Vagina (tissue), 2 donors: ENCODE measurements around the gene PASK. TPM values are rescaled to one million over a fixed set of nuclear protein-coding genes. Genes with fewer than 3 reads are reported as not detected.

Experiments
- DNase-seq, 2 donors: peaks; one replicate each; pipeline ENCODE4 v3.0.0-alpha.2; 2017; ENCODE audit errors: extremely low spot score in 2 of 2
- H3K27ac ChIP-seq: fragments of 200-600 bp; sonication (generic); one replicate; pipeline ENCODE4 v1.5.1; 2019
- H3K27me3 ChIP-seq: fragments of 200-600 bp; sonication (generic); one replicate; pipeline ENCODE4 v1.5.1; 2019
- H3K36me3 ChIP-seq, 2 donors: fragments of 200-600 bp; sonication (generic); one replicate each; pipeline ENCODE4 v1.5.1; 2017 to 2019
- H3K4me1 ChIP-seq: fragments of 200-600 bp; sonication (generic); one replicate; pipeline ENCODE4 v1.5.1; 2019
- H3K4me3 ChIP-seq, 2 donors: fragments of 200-600 bp; sonication (generic); 1 replicate in 1 of 2; 2 replicates in 1 of 2; pipeline ENCODE4 v1.5.1; 2016 to 2019
- H3K9me3 ChIP-seq: fragments of 200-600 bp; sonication (generic); one replicate; pipeline ENCODE4 v1.5.1; 2019
- POLR2A ChIP-seq, 2 donors: fragments of 450-650 bp; IDR thresholded peaks; one replicate each; pipeline ENCODE4 v1.6.1; 2017; ENCODE audit warnings: antibody characterized with exemption in 2 of 2, mild to moderate bottlenecking in 2 of 2, moderate library complexity in 2 of 2
- POLR2AphosphoS5 ChIP-seq, 2 donors: sonication (generic); formaldehyde crosslinking; IDR thresholded peaks; one replicate each; pipeline ENCODE4 v1.9.0; 2017; ENCODE audit warnings: antibody characterized with exemption in 2 of 2, mild to moderate bottlenecking in 2 of 2, low read depth in 1 of 2; ENCODE audit not compliant: insufficient read depth in 1 of 2
- intact Hi-C: fragments of 100-400 bp; cut with DNase I; formaldehyde crosslinking; loops from one replicate; pipeline ENCODE4 v1.15.1; 2023
- total RNA-seq: library from RNA; depleted of rRNA; stranded (reverse); fragments of >200 nt; gene quantifications from one replicate; pipeline ENCODE4 v1.2.3, GENCODE V29; 2016
- TF ChIP-seq, protein P1 (sequence below), 3 experiments: fragments of 450-650 bp in 2 of 3; fragments of 200-600 bp in 1 of 3; sonication (generic) in 1 of 3; IDR thresholded peaks; one replicate each; pipeline ENCODE4 v1.5.1; 2017 to 2019; ENCODE audit warnings: antibody characterized with exemption in 3 of 3, mild to moderate bottlenecking in 2 of 3, moderate library complexity in 2 of 3

Gene PASK
- total RNA-seq, 1 donor from 2014 or later: 6.4 TPM

DNA sequence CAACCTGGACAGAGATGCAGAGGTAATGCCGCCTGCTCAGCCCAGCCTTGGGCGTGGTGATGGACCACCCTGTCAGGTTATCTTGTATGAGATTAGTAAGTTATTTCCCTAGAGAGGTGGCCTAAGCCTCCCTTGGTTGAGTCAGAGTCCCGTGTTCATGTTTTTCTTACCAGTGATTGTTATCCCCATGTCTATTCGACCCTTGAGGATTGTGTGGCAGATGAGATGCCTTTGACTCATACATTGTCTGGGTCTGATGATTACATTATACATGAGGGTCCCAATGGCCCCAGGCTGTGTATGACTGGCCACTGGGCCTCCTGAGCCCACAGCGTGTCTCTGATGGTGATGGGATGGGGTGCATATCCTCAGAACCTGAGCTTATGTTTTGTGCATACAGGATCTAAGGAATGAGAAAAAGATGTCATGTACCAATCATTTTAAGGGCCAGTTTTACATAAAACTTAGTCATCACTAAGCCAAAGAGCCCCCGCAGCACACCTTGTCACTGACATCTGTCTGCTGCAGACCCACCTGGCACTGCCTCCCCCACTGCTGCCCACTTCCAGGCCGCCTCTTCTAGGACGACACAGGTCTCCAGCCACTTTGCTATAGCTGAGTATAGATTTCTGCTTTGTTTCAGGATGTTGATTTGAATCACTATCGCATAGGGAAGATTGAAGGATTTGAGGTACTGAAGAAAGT is 8.7 kb upstream of the PASK start:
- no peak for DNase-seq
- no peak overlapping the region for H3K27ac ChIP-seq
- no peaks in the 10 kb centered on the region for H3K27me3 ChIP-seq
- no peak overlapping the region for H3K4me3 ChIP-seq
- intact Hi-C loops: no loop called here
- peaks cover 0 to 20% of the 10 kb centered on the region in 2 donors for H3K36me3 ChIP-seq
- TF ChIP-seq POLR2A (IDR thresholded peaks at IDR 0.05) (no peak), POLR2AphosphoS5 (IDR thresholded peaks at IDR 0.05; ENCODE audit: insufficient read depth in 1 of 2, low read depth in 1 of 2) (no peak)
- TF ChIP-seq, protein P1, sequence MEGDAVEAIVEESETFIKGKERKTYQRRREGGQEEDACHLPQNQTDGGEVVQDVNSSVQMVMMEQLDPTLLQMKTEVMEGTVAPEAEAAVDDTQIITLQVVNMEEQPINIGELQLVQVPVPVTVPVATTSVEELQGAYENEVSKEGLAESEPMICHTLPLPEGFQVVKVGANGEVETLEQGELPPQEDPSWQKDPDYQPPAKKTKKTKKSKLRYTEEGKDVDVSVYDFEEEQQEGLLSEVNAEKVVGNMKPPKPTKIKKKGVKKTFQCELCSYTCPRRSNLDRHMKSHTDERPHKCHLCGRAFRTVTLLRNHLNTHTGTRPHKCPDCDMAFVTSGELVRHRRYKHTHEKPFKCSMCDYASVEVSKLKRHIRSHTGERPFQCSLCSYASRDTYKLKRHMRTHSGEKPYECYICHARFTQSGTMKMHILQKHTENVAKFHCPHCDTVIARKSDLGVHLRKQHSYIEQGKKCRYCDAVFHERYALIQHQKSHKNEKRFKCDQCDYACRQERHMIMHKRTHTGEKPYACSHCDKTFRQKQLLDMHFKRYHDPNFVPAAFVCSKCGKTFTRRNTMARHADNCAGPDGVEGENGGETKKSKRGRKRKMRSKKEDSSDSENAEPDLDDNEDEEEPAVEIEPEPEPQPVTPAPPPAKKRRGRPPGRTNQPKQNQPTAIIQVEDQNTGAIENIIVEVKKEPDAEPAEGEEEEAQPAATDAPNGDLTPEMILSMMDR (IDR thresholded peaks at IDR 0.05): no peak
- peaks cover 16% of the 10 kb centered on the region for H3K4me1 ChIP-seq
- H3K9me3 ChIP-seq: no peaks in the 10 kb centered on the region

DNA sequence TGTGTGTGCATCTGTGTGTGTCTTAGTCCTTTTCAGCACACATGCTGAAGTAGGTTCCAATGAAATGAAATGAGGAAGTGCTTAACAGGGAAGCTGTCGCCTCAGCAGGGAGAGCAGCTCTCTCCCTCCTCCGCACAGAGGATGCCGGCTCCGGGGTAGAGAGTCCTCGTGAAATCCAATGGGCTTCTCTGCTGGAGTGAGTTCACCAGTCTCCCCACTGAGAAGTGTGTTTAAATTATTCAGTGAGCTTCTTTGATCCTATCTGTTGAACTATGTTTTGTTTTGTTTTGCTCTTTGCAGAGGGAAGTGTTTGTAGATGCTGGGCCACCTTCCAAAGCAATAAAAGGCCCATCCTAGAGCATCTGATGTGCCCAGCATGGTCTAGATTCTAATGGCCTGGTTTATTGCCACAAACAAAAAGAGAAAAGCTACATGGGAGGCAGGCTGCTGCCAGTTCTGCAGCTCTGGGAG is 7.7 kb upstream of the PASK start:
- no peak overlapping the region for H3K4me3 ChIP-seq
- H3K9me3 ChIP-seq: no peaks in the 10 kb centered on the region
- no peak overlapping the region for H3K27ac ChIP-seq
- DNase-seq: no peak
- intact Hi-C loops: no loop called here
- H3K36me3 ChIP-seq: peaks cover 0 to 20% of the 10 kb centered on the region in 2 donors
- peaks cover 10% of the 10 kb centered on the region for H3K4me1 ChIP-seq
- TF ChIP-seq POLR2AphosphoS5 (IDR thresholded peaks at IDR 0.05; ENCODE audit: insufficient read depth in 1 of 2, low read depth in 1 of 2): no peak
- no peak for TF ChIP-seq POLR2A (IDR thresholded peaks at IDR 0.05)
- TF ChIP-seq, protein P1 (IDR thresholded peaks at IDR 0.05): no peak
- no peaks in the 10 kb centered on the region for H3K27me3 ChIP-seq

DNA sequence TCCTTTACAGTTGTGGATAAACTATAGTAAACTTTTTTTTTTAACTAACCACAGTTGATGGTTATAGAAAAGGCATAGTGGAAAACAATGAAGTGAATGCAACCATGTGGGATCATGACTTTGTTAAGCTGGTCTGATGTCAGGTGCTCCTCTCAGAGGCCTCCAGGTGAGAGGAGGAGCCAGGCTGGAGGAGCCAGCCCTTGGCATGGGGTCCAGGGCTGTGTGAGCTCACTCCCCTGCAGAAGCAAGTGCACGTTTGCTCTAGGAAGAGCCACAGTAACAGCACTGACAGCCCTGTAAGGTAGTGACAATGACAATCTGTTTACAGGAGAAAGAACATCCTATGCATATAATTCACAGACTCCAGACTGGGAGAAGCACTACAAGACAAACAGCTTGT is 6.7 kb upstream of the PASK start:
- TF ChIP-seq POLR2AphosphoS5 (IDR thresholded peaks at IDR 0.05; ENCODE audit: insufficient read depth in 1 of 2, low read depth in 1 of 2) (no peak), POLR2A (IDR thresholded peaks at IDR 0.05) (no peak)
- TF ChIP-seq, protein P1 (IDR thresholded peaks at IDR 0.05): no peak
- Histone ChIP-seq H3K36me3 (peaks cover 0 to 20% of the 10 kb centered on the region in 2 donors), H3K27ac (no peak overlapping the region), H3K9me3 (no peaks in the 10 kb centered on the region), H3K4me1 (peaks cover 15% of the 10 kb centered on the region), H3K4me3 (no peak overlapping the region), H3K27me3 (no peaks in the 10 kb centered on the region)
- DNase-seq: no peak
- intact Hi-C loops: no loop called here

DNA sequence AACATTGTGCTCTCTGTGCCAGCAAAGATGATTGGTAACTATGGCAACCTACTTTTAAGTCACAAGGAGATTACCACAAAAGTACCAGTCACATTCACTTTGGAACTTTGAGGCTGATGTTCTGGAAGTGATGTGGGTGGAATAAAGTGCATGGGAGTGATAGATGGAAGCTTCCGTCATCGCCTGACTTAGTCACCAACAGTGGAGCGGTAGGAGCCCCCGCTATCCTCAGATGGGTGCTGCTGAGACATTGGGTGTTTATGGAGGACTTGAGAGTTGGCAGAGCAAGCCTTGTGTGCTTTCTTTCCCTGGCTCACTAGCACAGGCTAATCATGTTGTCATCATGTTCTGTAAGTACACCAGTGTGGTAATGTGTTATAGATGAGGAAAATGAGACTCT is 5.6 kb upstream of the PASK start:
- H3K4me1 ChIP-seq: peaks cover 18% of the 10 kb centered on the region
- H3K27ac ChIP-seq: no peak overlapping the region
- H3K27me3 ChIP-seq: no peaks in the 10 kb centered on the region
- intact Hi-C loops: no loop called here
- TF ChIP-seq, protein P1 (IDR thresholded peaks at IDR 0.05): no peak
- TF ChIP-seq POLR2A (IDR thresholded peaks at IDR 0.05): no peak
- TF ChIP-seq POLR2AphosphoS5 (IDR thresholded peaks at IDR 0.05; ENCODE audit: insufficient read depth in 1 of 2, low read depth in 1 of 2): no peak
- no peak for DNase-seq
- H3K9me3 ChIP-seq: no peaks in the 10 kb centered on the region
- H3K4me3 ChIP-seq: no peak overlapping the region
- H3K36me3 ChIP-seq: peaks cover 0 to 18% of the 10 kb centered on the region in 2 donors

DNA sequence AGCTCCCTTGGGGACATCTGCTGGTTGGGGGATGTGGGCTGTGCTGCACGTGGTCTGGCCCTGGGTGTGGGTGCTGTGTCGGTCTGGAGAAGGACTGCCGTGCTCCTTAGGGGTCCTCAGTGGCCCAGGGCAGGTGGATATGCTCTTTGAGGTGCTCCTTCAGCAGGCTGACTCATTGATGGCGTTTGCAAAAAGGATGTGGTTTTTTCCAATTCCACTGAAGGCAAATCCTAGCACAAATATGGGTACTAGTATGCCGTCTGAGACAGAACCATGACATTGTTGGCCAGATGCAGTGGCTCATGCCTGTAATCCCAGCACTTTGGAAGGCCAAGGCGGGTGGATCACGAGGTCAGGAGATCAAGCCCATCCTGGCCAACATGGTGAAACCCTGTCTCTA is 4.3 kb upstream of the PASK start:
- H3K9me3 ChIP-seq: no peaks in the 10 kb centered on the region
- H3K36me3 ChIP-seq: peaks cover 0 to 9% of the 10 kb centered on the region in 2 donors
- peaks cover 21% of the 10 kb centered on the region for H3K4me1 ChIP-seq
- TF ChIP-seq POLR2A (IDR thresholded peaks at IDR 0.05): no peak
- TF ChIP-seq, protein P1 (IDR thresholded peaks at IDR 0.05): no peak
- no peak for TF ChIP-seq POLR2AphosphoS5 (IDR thresholded peaks at IDR 0.05; ENCODE audit: insufficient read depth in 1 of 2, low read depth in 1 of 2)
- no peak overlapping the region for H3K27ac ChIP-seq
- no peak overlapping the region for H3K4me3 ChIP-seq
- intact Hi-C loops: no loop called here
- DNase-seq: no peak
- no peaks in the 10 kb centered on the region for H3K27me3 ChIP-seq
